Measurements from ENCODE around the gene WASL.

GRCh38 chr7:123783820-123784219 lies 35.0 kb upstream of the WASL start:
- TF ChIP-seq CTCF (IDR thresholded peaks at IDR 0.05) (no peak), POLR2AphosphoS5 (IDR thresholded peaks at IDR 0.05) (no peak)

All from breast epithelium (tissue), 3 donors.